Measurements from ENCODE around the gene TTC39C. TPM values are rescaled to one million over a fixed set of nuclear protein-coding genes. Genes with fewer than 3 reads are reported as not detected.

TTC39C gene
- polyA plus RNA-seq, 12 donors = 2.5 to 17.0 (median 3.9) TPM; not detected in 2

DNA sequence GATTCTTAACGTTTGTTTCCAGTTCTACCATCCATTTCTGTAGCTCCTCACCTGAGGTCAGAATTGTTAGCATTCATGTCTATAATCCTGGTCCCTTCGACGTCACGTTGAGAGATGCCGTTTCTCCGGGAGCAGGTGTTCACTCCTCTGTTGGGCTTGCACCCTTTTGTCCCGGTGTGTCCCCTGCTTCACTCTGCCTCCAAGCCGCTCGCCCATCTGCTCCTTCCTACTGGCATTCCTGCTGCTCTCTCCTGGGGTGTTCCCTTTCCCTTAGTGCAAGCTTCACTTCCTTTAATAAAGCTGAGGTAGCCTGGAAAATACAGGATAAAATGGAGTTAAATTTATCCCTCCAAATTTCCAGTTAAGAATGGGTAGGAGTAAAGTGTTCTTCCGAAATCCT is 62.4 kb downstream of the TTC39C start:
- DNase-seq = no peak

GRCh38 chr18:24078391-24078790 is 63.8 kb downstream of the TTC39C start:
- DNase-seq = no peak

GRCh38 chr18:24080861-24081260 is 66.3 kb downstream of the TTC39C start:
- DNase-seq = no peak

DNA sequence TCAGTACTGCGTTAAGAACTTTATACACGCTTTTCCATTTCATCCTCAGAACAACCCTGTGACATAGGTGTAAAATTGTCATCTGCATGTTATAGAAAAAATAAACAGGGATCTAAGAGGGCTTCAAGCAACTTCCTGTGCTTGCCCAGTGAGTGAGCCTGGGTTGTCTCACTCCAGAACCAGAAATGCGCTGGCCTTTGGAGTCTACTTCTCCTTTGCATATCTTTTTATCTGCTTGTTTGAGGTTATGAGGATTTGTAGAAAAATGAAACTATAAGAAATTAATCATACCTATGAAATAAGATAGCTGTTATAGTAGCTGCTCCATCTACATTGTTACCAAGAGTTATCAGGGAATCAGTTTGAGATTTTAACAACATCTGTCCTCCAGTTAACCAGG is 69.0 kb downstream of the TTC39C start:
- no peak for DNase-seq

DNA sequence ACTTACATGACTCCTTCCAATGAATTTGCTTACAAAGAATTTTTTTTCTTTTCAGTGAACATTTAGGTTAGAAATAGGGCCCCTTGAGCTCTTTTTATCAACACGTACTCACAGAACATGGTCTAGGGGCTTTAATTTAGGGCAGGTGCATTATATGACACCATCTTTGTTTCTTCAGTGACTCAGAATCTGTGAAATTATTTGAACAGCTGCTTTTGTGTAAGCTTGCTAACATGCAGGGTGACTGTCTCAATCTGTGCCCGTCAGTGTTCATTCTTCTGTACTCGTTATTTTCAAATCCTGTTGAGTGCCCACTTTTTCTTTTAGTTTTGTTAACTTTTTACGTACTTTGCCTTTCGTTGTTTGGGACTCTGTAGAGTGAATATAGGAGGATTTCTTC is 71.5 kb downstream of the TTC39C start:
- no peak for DNase-seq

DNA sequence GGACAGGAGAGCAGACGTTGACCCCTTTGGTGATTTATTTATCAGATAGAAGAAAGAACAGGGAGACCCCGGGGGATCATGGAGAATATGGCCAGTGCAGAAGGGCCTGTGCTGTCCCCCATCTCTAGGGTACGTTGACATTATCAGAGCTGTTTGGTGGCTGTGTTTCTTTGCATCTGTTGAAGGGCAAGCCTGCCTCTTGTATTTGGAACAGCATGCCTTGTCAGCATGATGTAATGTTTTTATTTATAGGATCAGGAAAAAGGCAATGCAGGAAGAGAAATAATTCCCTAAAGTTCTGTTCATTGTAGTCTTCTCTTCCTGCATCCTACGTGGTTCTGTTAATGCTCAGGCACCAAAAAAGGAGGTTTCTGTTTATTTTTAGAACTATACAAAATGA is 74.5 kb downstream of the TTC39C start:
- no peak for DNase-seq

GRCh38 chr18:24089515-24090337 is 75.2 kb downstream of the TTC39C start:
- no peak for DNase-seq

GRCh38 chr18:24090876-24091275 is 76.3 kb downstream of the TTC39C start:
- no peak for DNase-seq

- no peak for DNase-seq
Measured at GRCh38 chr18:24094561-24094960, 80.0 kb downstream of the TTC39C start.

DNA sequence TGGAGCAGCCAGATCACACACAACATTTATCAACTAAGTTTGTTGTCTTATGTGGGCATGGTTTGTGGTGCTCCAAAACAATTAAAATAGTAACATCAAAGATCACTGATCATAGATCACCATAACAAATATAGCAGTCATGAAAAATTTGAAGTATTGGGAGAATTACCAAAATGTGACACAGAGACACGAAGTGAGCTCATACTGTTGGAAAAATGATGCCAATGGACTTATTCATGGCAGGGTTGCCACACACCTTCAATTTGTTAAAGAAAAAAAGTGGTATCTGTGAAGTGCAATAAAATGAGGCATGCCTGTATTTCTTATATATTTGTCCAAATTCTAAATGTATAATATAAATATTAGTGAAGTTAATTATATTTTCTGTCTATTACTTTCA is 81.4 kb downstream of the TTC39C start:
- DNase-seq = no peak

- no peak for DNase-seq
Measured at GRCh38 chr18:24103320-24104021, 88.9 kb downstream of the TTC39C start.

- DNase-seq = no peak
Measured at GRCh38 chr18:24104486-24104885, 89.9 kb downstream of the TTC39C start.

GRCh38 chr18:24108641-24109040 is 94.1 kb downstream of the TTC39C start:
- no peak for DNase-seq

- DNase-seq = no peak
Measured at GRCh38 chr18:24111936-24112335, 97.4 kb downstream of the TTC39C start.

GRCh38 chr18:24112464-24112863 is 97.9 kb downstream of the TTC39C start:
- no peak for DNase-seq

- DNase-seq = no peak
Measured at GRCh38 chr18:24112874-24113615, 98.5 kb downstream of the TTC39C start.

GRCh38 chr18:24114924-24115549 is 100.5 kb downstream of the TTC39C start:
- no peak for DNase-seq

- no peak for DNase-seq
Measured at GRCh38 chr18:24115628-24116027, 101.1 kb downstream of the TTC39C start.

GRCh38 chr18:24118750-24119577 is 104.4 kb downstream of the TTC39C start:
- peak; percentile 77 for DNase-seq

DNA sequence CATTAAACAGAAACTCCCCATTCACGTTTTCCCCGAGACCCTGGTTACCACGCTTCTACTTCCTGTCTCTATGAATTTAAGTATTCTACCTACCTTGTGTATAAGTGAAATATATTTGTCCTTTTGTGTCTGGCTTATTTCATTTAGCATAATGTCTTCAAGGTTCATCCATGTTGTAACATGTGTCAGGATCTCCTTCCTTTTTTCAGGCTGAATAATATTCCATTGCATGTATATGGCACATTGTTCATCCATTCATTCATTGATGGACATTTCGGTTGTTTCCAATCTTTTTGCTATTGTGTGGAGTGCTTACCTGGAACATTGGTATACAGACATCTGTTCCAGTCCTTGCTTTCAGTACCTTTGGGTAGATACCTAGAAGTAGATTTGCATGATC is 106.1 kb downstream of the TTC39C start:
- DNase-seq = no peak

DNA sequence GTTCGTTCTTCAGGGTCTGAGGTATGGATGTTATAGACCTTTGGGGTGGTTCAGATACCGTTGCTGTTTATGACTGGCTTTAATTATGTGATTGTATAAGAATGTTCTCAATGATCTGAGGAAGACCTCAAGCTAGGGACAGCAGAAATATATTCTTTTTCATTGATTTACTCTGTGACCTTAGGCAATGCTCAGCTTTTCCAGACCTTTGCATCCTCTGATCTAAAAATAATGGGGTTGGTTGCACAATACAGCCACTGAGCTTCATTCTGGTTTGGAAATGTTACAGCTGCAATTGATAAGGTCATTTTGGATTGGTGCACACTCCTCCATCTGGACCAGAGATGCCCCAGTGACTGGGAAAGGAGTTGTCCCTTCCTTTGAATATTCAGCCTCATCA is 107.1 kb downstream of the TTC39C start:
- no peak for DNase-seq
